ENCODE results near the gene INO80D.
"Not testable (repeated sequence)": the region's sequence is repeated elsewhere in the genome, so short reads cannot be mapped to it uniquely, and the experiment has no call there.

Gene INO80D, protein sequence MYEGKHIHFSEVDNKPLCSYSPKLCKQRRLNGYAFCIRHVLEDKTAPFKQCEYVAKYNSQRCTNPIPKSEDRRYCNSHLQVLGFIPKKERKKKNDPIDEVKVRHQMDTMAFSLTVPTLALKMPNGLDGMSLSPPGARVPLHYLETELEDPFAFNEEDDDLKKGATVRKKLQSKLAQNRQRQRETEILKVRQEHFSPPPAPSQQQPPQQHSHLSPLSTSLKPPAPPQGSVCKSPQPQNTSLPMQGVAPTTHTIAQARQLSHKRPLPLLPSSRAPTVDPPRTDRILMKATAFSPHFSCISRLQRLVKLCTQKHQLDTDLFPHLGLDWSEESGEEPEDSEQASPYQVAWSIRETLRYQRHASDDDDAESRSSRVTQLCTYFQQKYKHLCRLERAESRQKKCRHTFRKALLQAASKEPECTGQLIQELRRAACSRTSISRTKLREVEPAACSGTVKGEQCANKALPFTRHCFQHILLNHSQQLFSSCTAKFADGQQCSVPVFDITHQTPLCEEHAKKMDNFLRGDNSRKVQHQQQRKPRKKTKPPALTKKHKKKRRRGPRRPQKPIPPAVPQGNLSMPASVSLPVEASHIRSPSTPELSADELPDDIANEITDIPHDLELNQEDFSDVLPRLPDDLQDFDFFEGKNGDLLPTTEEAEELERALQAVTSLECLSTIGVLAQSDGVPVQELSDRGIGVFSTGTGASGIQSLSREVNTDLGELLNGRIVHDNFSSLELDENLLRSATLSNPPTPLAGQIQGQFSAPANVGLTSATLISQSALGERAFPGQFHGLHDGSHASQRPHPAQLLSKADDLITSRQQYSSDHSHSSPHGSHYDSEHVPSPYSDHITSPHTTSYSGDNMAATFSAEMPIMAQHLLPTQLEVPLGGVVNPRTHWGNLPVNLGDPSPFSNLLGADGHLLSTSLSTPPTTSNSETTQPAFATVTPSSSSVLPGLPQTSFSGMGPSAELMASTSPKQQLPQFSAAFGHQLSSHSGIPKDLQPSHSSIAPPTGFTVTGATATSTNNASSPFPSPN

DNA sequence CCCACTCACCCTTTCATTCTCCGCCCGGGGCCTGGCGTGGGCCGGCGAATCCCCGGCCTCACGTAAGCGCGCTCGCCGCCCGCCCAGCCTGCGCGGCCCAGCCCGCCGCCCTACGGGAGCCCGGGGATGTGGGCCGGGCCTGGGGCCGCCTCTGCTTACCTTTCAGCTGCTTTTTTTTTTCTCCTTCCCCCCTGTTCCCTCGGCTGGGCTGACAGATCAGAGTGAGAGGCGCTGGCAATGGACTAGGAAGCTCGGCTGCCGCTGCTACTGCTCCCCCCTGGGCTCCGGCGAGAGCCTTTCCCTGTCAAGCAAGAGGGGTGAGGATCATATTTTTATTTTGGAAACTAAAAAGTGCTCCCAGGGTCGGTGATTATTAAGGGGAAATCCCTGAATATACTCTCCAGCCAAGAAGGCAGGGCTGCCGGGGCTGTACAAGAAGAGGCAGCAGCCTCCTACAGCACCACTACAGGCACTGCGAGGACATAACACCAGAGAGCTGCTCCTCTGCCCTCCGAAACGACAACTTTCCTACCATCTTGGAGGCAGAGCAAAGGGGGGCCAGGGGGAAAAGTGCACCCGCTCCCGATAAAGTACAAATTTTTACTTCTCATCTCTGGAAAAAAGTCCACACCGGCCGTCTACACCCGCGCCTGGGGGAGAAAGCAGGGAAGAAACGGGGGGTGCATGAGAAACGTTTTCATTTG is at the start of gene INO80D:
INO80D (minus strand) TSS at position 433 of the 704 bp plus-strand sequence. CDS start 23,158 bp downstream, outside the sequence.
- DNase-seq (ENCODE audit: low read depth) = peak; percentile 85
- TF ChIP-seq, protein P1, sequence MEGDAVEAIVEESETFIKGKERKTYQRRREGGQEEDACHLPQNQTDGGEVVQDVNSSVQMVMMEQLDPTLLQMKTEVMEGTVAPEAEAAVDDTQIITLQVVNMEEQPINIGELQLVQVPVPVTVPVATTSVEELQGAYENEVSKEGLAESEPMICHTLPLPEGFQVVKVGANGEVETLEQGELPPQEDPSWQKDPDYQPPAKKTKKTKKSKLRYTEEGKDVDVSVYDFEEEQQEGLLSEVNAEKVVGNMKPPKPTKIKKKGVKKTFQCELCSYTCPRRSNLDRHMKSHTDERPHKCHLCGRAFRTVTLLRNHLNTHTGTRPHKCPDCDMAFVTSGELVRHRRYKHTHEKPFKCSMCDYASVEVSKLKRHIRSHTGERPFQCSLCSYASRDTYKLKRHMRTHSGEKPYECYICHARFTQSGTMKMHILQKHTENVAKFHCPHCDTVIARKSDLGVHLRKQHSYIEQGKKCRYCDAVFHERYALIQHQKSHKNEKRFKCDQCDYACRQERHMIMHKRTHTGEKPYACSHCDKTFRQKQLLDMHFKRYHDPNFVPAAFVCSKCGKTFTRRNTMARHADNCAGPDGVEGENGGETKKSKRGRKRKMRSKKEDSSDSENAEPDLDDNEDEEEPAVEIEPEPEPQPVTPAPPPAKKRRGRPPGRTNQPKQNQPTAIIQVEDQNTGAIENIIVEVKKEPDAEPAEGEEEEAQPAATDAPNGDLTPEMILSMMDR (conservative IDR thresholded peaks at IDR 0.05; ENCODE audit: control insufficient read depth, insufficient read depth, low read depth, low read length) = peak; percentile 46
- H3K4me3 ChIP-seq (ENCODE audit: control insufficient read depth, low read depth, low read length) = peak within 1 kb of the TSS; percentile 90

DNA sequence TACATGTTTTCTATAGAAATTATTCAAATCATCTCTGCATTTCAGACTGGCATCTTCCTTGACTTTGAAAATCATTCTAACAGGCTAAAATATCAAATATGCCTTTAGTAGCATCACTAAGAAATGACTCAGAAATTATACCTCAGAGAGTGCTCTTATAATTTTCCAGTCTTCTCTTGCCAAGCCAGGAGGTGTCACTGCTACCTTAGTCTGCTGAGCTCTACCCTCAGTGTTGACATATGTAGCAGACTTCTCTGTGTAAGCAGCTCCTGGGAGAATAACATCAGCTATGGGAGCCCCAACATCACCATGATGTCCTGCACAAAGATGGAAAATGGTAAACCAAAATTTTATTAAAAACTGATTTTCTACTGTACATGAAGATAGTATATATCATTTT is 41.7 kb upstream of the INO80D start:
- TF ChIP-seq, protein P1 (conservative IDR thresholded peaks at IDR 0.05; ENCODE audit: control insufficient read depth, insufficient read depth, low read depth, low read length) = no peak
- no peak for DNase-seq (ENCODE audit: low read depth)

DNA sequence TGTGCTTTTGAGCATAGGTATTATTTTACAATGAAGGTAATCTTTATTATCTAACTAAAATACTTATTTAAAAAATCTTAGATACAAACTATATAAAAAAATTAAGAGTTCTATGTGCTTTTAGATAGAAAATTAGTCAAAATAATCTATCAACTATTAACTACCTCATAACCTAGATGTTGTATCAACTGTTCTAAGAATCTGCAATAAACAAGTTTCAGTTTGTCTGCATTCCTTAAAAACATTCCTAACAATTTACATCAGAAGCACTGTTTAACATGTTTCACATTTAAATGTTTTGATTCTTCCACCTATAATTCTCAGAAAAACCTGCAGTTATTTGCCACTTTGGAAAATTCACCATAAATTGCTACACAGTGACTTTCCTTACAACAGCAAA is 39.9 kb upstream of the INO80D start:
- no peak overlapping the region for H3K4me3 ChIP-seq (ENCODE audit: control insufficient read depth, low read depth, low read length)
- no peak for DNase-seq (ENCODE audit: low read depth)
- TF ChIP-seq, protein P1 (conservative IDR thresholded peaks at IDR 0.05; ENCODE audit: control insufficient read depth, insufficient read depth, low read depth, low read length) = no peak

More for the DNA sequence above, 41.7 kb upstream of the INO80D start:
- no peak overlapping the region for H3K4me3 ChIP-seq (ENCODE audit: control insufficient read depth, low read depth, low read length)

DNA sequence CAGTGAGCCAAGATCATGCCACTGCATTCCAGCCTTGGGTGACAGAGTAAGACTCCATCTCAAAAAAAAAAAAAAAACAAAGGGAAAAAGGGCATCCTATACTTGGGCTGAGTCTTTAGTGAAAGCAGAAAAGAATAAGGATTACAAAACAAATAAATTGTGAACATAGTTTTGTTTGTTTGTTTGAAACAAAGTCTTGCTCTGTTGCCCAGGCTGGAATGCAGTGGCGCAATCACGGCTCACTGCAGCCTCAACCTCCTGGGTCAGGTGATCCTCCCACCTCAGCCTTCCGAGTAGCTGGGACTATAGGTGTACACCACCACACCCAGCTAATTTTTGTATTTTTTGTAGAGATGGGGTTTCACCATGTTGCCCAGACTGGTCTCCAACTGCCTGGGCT is 36.6 kb upstream of the INO80D start:
- not testable (repeated sequence) for DNase-seq (ENCODE audit: low read depth); H3K4me3 ChIP-seq (ENCODE audit: control insufficient read depth, low read depth, low read length)

DNA sequence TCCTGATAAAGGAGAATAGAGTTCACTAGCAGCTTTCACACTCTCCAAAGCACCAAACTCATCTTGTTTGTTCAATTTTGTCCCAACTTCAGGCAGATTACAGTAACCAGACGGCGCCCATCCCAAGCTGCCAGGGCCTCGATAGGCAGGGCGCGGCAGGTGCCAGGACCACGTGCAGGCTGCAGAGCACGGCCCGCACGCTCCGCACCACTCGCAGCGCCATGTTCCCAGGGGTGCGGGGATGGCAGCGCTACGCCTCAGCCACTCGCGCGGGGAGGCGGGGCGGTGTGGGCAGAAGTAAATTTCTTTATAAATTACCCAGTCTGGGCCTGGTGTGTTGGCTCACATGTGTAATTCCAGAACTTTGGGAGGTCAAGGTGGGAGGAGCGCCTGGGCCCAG is 30.3 kb upstream of the INO80D start:
- no peak overlapping the region for H3K4me3 ChIP-seq (ENCODE audit: control insufficient read depth, low read depth, low read length)
- TF ChIP-seq, protein P1 (conservative IDR thresholded peaks at IDR 0.05; ENCODE audit: control insufficient read depth, insufficient read depth, low read depth, low read length) = no peak
- DNase-seq (ENCODE audit: low read depth) = no peak

DNA sequence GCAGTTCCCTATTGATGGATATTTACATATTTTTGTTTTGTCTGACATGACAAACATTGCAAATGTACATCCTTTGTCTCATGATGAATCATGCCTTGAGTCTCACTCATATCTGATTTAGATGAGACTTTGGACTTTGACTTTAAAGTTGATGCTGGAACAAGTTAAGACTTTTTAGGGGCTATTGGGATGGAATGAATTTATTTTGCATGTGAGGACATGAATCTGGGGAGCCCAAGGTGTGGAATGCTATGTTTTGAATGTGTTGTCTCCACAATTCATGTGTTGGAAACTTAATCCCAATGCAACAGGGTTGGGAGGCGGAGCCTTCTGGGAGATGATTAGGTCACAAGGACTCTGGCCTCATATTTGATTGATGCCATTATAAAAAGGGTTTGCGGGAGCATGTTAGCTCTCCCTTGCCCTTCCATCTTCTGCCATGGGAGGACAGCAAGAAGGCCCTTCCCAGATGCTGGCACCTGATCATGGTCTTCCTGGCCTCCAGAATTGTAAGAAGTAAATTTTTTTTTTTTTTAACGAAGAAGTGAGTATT is 29.1 kb upstream of the INO80D start:
- no peak for DNase-seq (ENCODE audit: low read depth)
- TF ChIP-seq, protein P1 (conservative IDR thresholded peaks at IDR 0.05; ENCODE audit: control insufficient read depth, insufficient read depth, low read depth, low read length) = no peak
- H3K4me3 ChIP-seq (ENCODE audit: control insufficient read depth, low read depth, low read length) = no peak overlapping the region
